ENCODE results near the gene CEP112. TPM values are rescaled to one million over a fixed set of nuclear protein-coding genes. Genes with fewer than 3 reads are reported as not detected.

CEP112 gene
- total RNA-seq, 1 donor from 2014 or later, result 9.5 TPM

GRCh38 chr17:65659512-65659911 is 532.4 kb downstream of the CEP112 start:
- no peak for DNase-seq (ENCODE audit: extremely low spot score, unreplicated experiment)
- no peak for TF ChIP-seq CTCF (IDR thresholded peaks at IDR 0.05)
- H3K4me3 Mint-ChIP-seq (ENCODE audit: unreplicated experiment), result no peak overlapping the region
- H3K9me3 Mint-ChIP-seq (ENCODE audit: unreplicated experiment), result no peaks in the 10 kb centered on the region
- no peaks in the 10 kb centered on the region for H3K27me3 Mint-ChIP-seq (ENCODE audit: unreplicated experiment)
- H3K36me3 Mint-ChIP-seq (ENCODE audit: unreplicated experiment), result no peaks in the 10 kb centered on the region
- H3K4me1 Mint-ChIP-seq (ENCODE audit: unreplicated experiment), result peaks cover 17% of the 10 kb centered on the region
- H3K27ac Mint-ChIP-seq (ENCODE audit: unreplicated experiment), result no peak overlapping the region

DNA sequence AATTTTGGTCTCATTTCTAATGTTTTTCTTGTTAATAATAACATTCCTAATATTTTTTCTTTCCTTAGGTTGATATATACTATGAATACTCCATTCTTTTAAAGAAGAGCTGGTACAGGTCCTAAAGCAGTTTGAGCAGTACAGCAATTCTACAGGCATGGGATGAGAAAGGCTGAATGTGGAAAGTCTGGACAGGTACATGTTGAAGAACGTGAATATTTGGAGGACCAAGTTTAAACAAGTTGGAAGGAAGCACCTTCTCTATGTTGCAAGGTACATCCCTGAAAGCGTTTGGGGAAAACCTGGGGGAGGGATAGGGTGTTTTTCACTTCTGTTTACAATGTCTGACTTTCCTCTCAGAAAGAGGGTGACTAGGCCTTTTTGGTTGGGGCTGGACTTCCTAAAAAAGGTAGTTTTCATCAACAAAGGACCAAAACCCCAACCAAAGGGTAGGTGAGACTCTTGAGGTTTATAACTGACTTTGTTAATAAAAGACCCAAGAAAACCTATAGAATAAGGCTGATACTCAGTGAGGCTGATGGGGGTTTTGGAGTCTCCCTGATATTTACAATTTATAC is 534.6 kb downstream of the CEP112 start:
- no peak overlapping the region for H3K27ac Mint-ChIP-seq (ENCODE audit: unreplicated experiment)
- TF ChIP-seq CTCF (IDR thresholded peaks at IDR 0.05), result no peak

DNA sequence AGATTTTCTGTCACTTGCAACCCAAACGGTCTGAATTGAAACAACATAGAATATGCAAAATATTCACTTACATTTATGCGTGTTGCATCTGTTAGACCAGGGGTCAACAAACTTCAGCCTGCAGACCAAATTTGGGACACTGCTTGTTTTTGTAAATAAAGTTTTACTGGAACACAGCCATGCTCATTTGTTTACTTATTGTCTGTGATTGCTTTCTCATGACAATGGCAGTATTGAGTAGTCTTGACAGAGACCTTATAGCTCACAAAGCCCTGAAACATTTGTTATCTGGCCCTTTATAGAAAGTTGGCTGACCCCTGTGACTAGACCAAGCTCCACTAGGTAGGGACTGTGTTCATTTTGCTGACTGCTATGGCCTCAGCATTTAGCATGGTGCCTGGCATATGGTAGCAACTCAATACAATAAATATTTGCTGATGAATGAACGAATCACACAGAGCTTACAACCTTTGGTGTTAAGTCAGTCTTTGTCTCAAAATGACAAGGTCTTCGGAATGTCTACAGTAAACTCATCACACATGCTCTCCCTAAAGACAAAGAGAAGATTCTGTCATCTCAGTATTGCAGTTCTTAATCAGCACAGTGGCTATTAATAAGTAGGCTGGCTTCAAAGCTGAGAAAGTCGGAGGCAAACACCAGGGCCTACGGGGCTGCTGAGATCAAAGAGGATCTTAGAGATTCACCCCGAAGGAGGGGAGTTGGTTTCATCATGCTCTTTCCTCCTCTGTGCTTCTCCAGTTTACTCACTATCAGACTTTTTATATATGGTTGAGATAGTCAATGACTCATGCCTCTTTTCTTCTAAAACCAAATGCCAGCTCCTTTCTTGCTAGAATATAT is 535.3 kb downstream of the CEP112 start:
- no peak overlapping the region for H3K27ac Mint-ChIP-seq (ENCODE audit: unreplicated experiment)
- H3K4me3 Mint-ChIP-seq (ENCODE audit: unreplicated experiment), result no peak overlapping the region
- peaks cover 4% of the 10 kb centered on the region for H3K4me1 Mint-ChIP-seq (ENCODE audit: unreplicated experiment)
- H3K9me3 Mint-ChIP-seq (ENCODE audit: unreplicated experiment), result no peaks in the 10 kb centered on the region
- no peaks in the 10 kb centered on the region for H3K27me3 Mint-ChIP-seq (ENCODE audit: unreplicated experiment)
- DNase-seq (ENCODE audit: extremely low spot score, unreplicated experiment), result no peak
- no peaks in the 10 kb centered on the region for H3K36me3 Mint-ChIP-seq (ENCODE audit: unreplicated experiment)
- TF ChIP-seq CTCF (IDR thresholded peaks at IDR 0.05), result no peak

More for the DNA sequence above, 534.6 kb downstream of the CEP112 start:
- Mint-ChIP-seq H3K4me1 (ENCODE audit: unreplicated experiment) (peaks cover 10% of the 10 kb centered on the region), H3K4me3 (ENCODE audit: unreplicated experiment) (no peak overlapping the region), H3K27me3 (ENCODE audit: unreplicated experiment) (no peaks in the 10 kb centered on the region), H3K36me3 (ENCODE audit: unreplicated experiment) (no peaks in the 10 kb centered on the region), H3K9me3 (ENCODE audit: unreplicated experiment) (no peaks in the 10 kb centered on the region)
- no peak for DNase-seq (ENCODE audit: extremely low spot score, unreplicated experiment)

- Mint-ChIP-seq H3K9me3 (ENCODE audit: unreplicated experiment) (no peaks in the 10 kb centered on the region), H3K4me1 (ENCODE audit: unreplicated experiment) (peaks cover under 1% of the 10 kb centered on the region), H3K4me3 (ENCODE audit: unreplicated experiment) (no peak overlapping the region), H3K27me3 (ENCODE audit: unreplicated experiment) (no peaks in the 10 kb centered on the region), H3K27ac (ENCODE audit: unreplicated experiment) (no peak overlapping the region), H3K36me3 (ENCODE audit: unreplicated experiment) (no peaks in the 10 kb centered on the region)
- TF ChIP-seq CTCF (IDR thresholded peaks at IDR 0.05), result no peak
- DNase-seq (ENCODE audit: extremely low spot score, unreplicated experiment), result no peak
These were observed 536.2 kb downstream of the CEP112 start for GRCh38 chr17:65655706-65656105.

DNA sequence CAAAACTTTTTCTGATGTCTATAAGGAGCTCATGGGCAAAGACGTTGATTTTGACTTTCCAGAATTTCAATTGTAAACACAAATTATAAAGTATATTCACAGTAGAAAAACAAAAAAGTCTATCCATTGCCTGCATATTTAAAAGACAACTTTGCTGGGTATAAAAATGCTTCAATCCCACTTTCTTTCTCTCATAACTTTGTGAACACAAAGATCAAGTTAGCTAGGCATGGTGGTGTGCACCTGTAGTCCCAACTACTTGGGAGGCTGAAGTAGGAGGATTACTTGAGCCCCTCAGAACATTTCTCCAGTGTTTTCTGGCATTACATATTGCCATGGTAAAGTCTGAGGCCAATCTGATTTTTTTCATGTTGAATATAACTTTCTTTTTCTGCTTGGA is 547.4 kb downstream of the CEP112 start:
- H3K27me3 Mint-ChIP-seq (ENCODE audit: unreplicated experiment), result no peaks in the 10 kb centered on the region
- peaks cover 25% of the 10 kb centered on the region for H3K9me3 Mint-ChIP-seq (ENCODE audit: unreplicated experiment)
- H3K4me3 Mint-ChIP-seq (ENCODE audit: unreplicated experiment), result no peak overlapping the region
- TF ChIP-seq CTCF (IDR thresholded peaks at IDR 0.05), result no peak
- no peak for DNase-seq (ENCODE audit: extremely low spot score, unreplicated experiment)
- no peak overlapping the region for H3K27ac Mint-ChIP-seq (ENCODE audit: unreplicated experiment)
- no peaks in the 10 kb centered on the region for H3K4me1 Mint-ChIP-seq (ENCODE audit: unreplicated experiment)
- H3K36me3 Mint-ChIP-seq (ENCODE audit: unreplicated experiment), result peaks cover 10% of the 10 kb centered on the region

Data from osteocyte (in vitro differentiated cells).